Left renal pelvis (tissue), 4 donors: ENCODE data around the gene ASB1. TPM values are rescaled to one million over a fixed set of nuclear protein-coding genes. Genes with fewer than 3 reads are reported as not detected.

Experiments
- DNase-seq, 4 donors: peaks; one replicate each; pipeline ENCODE4 v3.0.0-alpha.2; 2013; ENCODE audit warnings: low read depth in 4 of 4, low spot score in 3 of 4
- polyA plus RNA-seq, 4 donors: library from polyadenylated mRNA; unstranded; fragments of 120-200 nt; gene quantifications; one replicate each; pipeline ENCODE4 v1.2.1, GENCODE V29; 2013; ENCODE audit not compliant: insufficient read length in 4 of 4

ASB1 gene
- polyA plus RNA-seq, 4 donors, result 28.5 to 34.2 (median 29.9) TPM

GRCh38 chr2:238489431-238489830, 62.7 kb downstream of the ASB1 start:
- DNase-seq, result no peak

GRCh38 chr2:238489896-238490295, 63.2 kb downstream of the ASB1 start:
- DNase-seq, result no peak

GRCh38 chr2:238492840-238493239, 66.1 kb downstream of the ASB1 start:
- no peak for DNase-seq

GRCh38 chr2:238493411-238493810, 66.7 kb downstream of the ASB1 start:
- no peak for DNase-seq

- DNase-seq, result no peak
These were observed 67.3 kb downstream of the ASB1 start for GRCh38 chr2:238493880-238494572.

- DNase-seq, result no peak
These were observed 67.8 kb downstream of the ASB1 start for GRCh38 chr2:238494573-238494961.

GRCh38 chr2:238495422-238495821, 68.7 kb downstream of the ASB1 start:
- no peak for DNase-seq

- no peak for DNase-seq
These were observed 70.3 kb downstream of the ASB1 start for GRCh38 chr2:238496756-238497609.

- DNase-seq, result no peak
These were observed 70.9 kb downstream of the ASB1 start for GRCh38 chr2:238497610-238498005.

GRCh38 chr2:238498188-238498587, 71.5 kb downstream of the ASB1 start:
- no peak for DNase-seq

GRCh38 chr2:238498691-238499295, 72.1 kb downstream of the ASB1 start:
- no peak for DNase-seq

- DNase-seq, result no peak
These were observed 73.2 kb downstream of the ASB1 start for GRCh38 chr2:238499731-238500580.

GRCh38 chr2:238501311-238501710, 74.6 kb downstream of the ASB1 start:
- no peak for DNase-seq

Other genes with a start within 250 kb of the ASB1 start
- 10 to 100 TPM; 35.8 to 56.2 (median 41.1) TPM for gene ILKAP, start 223.2 kb upstream of the ASB1 start, polyA plus RNA-seq
- 1 to 10 TPM; 4.5 to 9.0 (median 4.7) TPM for gene HES6, start 186.9 kb upstream of the ASB1 start, polyA plus RNA-seq
- gene PER2, start 138.3 kb upstream of the ASB1 start, polyA plus RNA-seq, result 1 to 10 TPM; 5.4 to 9.4 (median 7.6) TPM
- 10 to 100 TPM; 17.1 to 20.6 (median 20.1) TPM for gene TRAF3IP1, start 106.4 kb upstream of the ASB1 start, polyA plus RNA-seq